ENCODE data around the gene LRRC42. TPM values are rescaled to one million over a fixed set of nuclear protein-coding genes. Genes with fewer than 3 reads are reported as not detected.

The LRRC42 gene
- total and polyA plus RNA-seq, 4 donors, result 9.8 to 14.8 (median 10.9) TPM

GRCh38 chr1:54016343-54017282 lies 70.5 kb downstream of the LRRC42 start:
- Histone ChIP-seq H3K9me3 (ENCODE audit: control insufficient read depth in 4 of 4, low read length in 3 of 4) (no peaks in the 10 kb centered on the region), H3K4me1 (ENCODE audit: control insufficient read depth in 4 of 4, insufficient read depth in 4 of 4, low read length in 3 of 4) (peaks cover 0 to 5% (median 1%) of the 10 kb centered on the region in 4 donors), H3K27me3 (ENCODE audit: control insufficient read depth in 4 of 4, insufficient read depth in 4 of 4, low read length in 3 of 4) (no peaks in the 10 kb centered on the region), H3K27ac (ENCODE audit: low read depth in 1 of 2, low read length in 2 of 2) (no peak overlapping the region), H3K4me3 (ENCODE audit: low read depth in 1 of 3, low read length in 3 of 3) (no peak overlapping the region), H3K36me3 (ENCODE audit: control insufficient read depth in 4 of 4, insufficient read depth in 3 of 4, low read depth in 1 of 4, low read length in 3 of 4) (no peaks in the 10 kb centered on the region), H3K9ac (ENCODE audit: low read depth in 1 of 2, low read length in 2 of 2) (no peak overlapping the region)
- TF ChIP-seq SP1 (IDR thresholded peaks at IDR 0.05), result peak; percentile 73
- TF ChIP-seq TAF1 (conservative IDR thresholded peaks at IDR 0.05), result no peak
- no peak for TF ChIP-seq HNF4G (IDR thresholded peaks at IDR 0.05)
- peak in 1 of 2 donors; percentile 24 for TF ChIP-seq GABPA (IDR thresholded peaks at IDR 0.05 in 1 of 2, conservative IDR thresholded peaks at IDR 0.05 in 1 of 2)
- TF ChIP-seq HNF4A (conservative IDR thresholded peaks at IDR 0.05), result peak; percentile 74 to 79
- no peak for TF ChIP-seq REST (IDR thresholded peaks at IDR 0.05)
- TF ChIP-seq EGR1 (IDR thresholded peaks at IDR 0.05; ENCODE audit: low read depth in 2 of 2), result peak in 1 of 2 donors; percentile 33
- TF ChIP-seq CTCF (IDR thresholded peaks at IDR 0.05; ENCODE audit: low read depth, low read length, missing input control), result no peak
- TF ChIP-seq YY1 (IDR thresholded peaks at IDR 0.05), result peak; percentile 7
- TF ChIP-seq ZBTB33 (IDR thresholded peaks at IDR 0.05), result no peak
- peak; percentile 95 to 98 for TF ChIP-seq RXRA (IDR thresholded peaks at IDR 0.05)
- TF ChIP-seq ATF3 (IDR thresholded peaks at IDR 0.05), result peak; percentile 75
- no peak for TF ChIP-seq MAX (IDR thresholded peaks at IDR 0.05)
- no peak for TF ChIP-seq RAD21 (IDR thresholded peaks at IDR 0.05)
- peak; percentile 36 to 78 for TF ChIP-seq JUND (IDR thresholded peaks at IDR 0.05)
- TF ChIP-seq NR2F2 (IDR thresholded peaks at IDR 0.05), result peak; percentile 66
- no peak for TF ChIP-seq FOXA1 (IDR thresholded peaks at IDR 0.05)
- no peak for TF ChIP-seq FOXA2 (IDR thresholded peaks at IDR 0.05)
- no peak for DNase-seq (ENCODE audit: low spot score)
- WGBS, result 46% methylated on average over 8 of the region's 8 CpGs

Other genes with a start within 250 kb of the LRRC42 start
- gene GLIS1, start 207.2 kb upstream of the LRRC42 start, total RNA-seq, result under 1 TPM in 1 of 2 donors, not detected in 1; under 0.01 TPM
- gene GLIS1, start 207.2 kb upstream of the LRRC42 start, polyA plus RNA-seq, result under 1 TPM in 1 of 2 donors, not detected in 1; 0.05 TPM
- gene NDC1, start 108.1 kb upstream of the LRRC42 start, total RNA-seq, result 10 to 100 TPM in 1 of 2 donors, 1 to 10 TPM in 1; 7.0 to 17.9 TPM
- gene NDC1, start 108.1 kb upstream of the LRRC42 start, polyA plus RNA-seq, result 1 to 10 TPM; 2.2 to 4.6 TPM
- gene YIPF1, start 56.6 kb upstream of the LRRC42 start, total RNA-seq, result 10 to 100 TPM; 19.9 to 29.6 TPM
- 10 to 100 TPM; 28.0 to 28.2 TPM for gene YIPF1, start 56.6 kb upstream of the LRRC42 start, polyA plus RNA-seq
- 100 to 1,000 TPM in 1 of 2 donors, 10 to 100 TPM in 1; 36.5 to 155 TPM for gene DIO1, start 52.2 kb upstream of the LRRC42 start, total RNA-seq
- gene DIO1, start 52.2 kb upstream of the LRRC42 start, polyA plus RNA-seq, result 100 to 1,000 TPM in 1 of 2 donors, 10 to 100 TPM in 1; 23.9 to 176 TPM
- 10 to 100 TPM; 13.0 to 18.3 TPM for gene IFT25, start 651 bp upstream of the LRRC42 start, total RNA-seq
- 10 to 100 TPM in 1 of 2 donors, 1 to 10 TPM in 1; 8.6 to 37.4 TPM for gene IFT25, start 651 bp upstream of the LRRC42 start, polyA plus RNA-seq
- not detected for gene LDLRAD1, start 71.8 kb downstream of the LRRC42 start, total RNA-seq
- gene LDLRAD1, start 71.8 kb downstream of the LRRC42 start, polyA plus RNA-seq, result not detected
- 100 to 1,000 TPM; 255 to 261 TPM for gene TMEM59, start 106.9 kb downstream of the LRRC42 start, total RNA-seq
- 100 to 1,000 TPM; 298 to 436 TPM for gene TMEM59, start 106.9 kb downstream of the LRRC42 start, polyA plus RNA-seq
- 1 to 10 TPM; 1.9 to 2.1 TPM for gene TCEANC2, start 107.3 kb downstream of the LRRC42 start, total RNA-seq
- 1 to 10 TPM in 1 of 2 donors, under 1 TPM in 1; 0.89 to 1.6 TPM for gene TCEANC2, start 107.3 kb downstream of the LRRC42 start, polyA plus RNA-seq
- gene CDCP2, start 206.7 kb downstream of the LRRC42 start, total RNA-seq, result under 1 TPM in 1 of 2 donors, not detected in 1; under 0.01 TPM
- not detected for gene CDCP2, start 206.7 kb downstream of the LRRC42 start, polyA plus RNA-seq